Measurements from ENCODE around the gene SLF2.

DNA sequence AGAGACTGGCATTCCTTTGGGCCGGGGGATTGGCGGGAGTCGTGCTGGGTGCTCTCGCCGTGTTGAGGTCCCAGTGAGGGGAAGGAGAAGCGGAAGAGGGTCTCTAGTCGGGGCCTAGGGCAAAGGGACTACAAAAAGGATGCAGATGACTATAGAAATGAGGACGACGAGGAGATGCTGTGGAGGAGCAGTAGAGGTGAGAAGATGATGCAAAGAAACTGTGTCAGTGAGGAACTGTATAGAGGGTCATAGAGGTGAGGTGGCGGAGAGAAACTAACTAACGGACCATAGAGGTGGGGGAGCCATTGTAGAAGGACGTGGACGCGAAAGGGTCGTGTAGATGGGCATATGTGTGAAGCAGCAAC, 74.9 kb downstream of the SLF2 start:
- TF ChIP-seq, protein P1, sequence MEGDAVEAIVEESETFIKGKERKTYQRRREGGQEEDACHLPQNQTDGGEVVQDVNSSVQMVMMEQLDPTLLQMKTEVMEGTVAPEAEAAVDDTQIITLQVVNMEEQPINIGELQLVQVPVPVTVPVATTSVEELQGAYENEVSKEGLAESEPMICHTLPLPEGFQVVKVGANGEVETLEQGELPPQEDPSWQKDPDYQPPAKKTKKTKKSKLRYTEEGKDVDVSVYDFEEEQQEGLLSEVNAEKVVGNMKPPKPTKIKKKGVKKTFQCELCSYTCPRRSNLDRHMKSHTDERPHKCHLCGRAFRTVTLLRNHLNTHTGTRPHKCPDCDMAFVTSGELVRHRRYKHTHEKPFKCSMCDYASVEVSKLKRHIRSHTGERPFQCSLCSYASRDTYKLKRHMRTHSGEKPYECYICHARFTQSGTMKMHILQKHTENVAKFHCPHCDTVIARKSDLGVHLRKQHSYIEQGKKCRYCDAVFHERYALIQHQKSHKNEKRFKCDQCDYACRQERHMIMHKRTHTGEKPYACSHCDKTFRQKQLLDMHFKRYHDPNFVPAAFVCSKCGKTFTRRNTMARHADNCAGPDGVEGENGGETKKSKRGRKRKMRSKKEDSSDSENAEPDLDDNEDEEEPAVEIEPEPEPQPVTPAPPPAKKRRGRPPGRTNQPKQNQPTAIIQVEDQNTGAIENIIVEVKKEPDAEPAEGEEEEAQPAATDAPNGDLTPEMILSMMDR (IDR thresholded peaks at IDR 0.05; ENCODE audit: low read length) = no peak
- TF ChIP-seq EZH2 (optimal IDR thresholded peaks at IDR 0.05; ENCODE audit: low read depth, low read length) (no peak), EZH2phosphoT487 (IDR thresholded peaks at IDR 0.05; ENCODE audit: low read length) (no peak)
